Mesendoderm (in vitro differentiated cells): ENCODE data around the gene PROZ.

Experiments
- DNase-seq: peaks from one replicate; pipeline ENCODE4 v3.0.0; 2013
- H2AK5ac ChIP-seq: 2 replicates; pipeline ENCODE4 v1.6.1; 2013; ENCODE audit warnings: low read length, inconsistent platforms
- H2BK120ac ChIP-seq: 2 replicates; pipeline ENCODE4 v1.6.1; 2013; ENCODE audit warnings: low read depth, mild to moderate bottlenecking, low read length, moderate library complexity, mixed read lengths
- H2BK15ac ChIP-seq: replicated peaks from 2 replicates; pipeline ENCODE4 v1.6.1; 2013; ENCODE audit warnings: low read depth, mild to moderate bottlenecking, moderate library complexity
- H2BK5ac ChIP-seq: 2 replicates; pipeline ENCODE4 v1.6.1; 2013; ENCODE audit warnings: low read length, inconsistent platforms
- H3K18ac ChIP-seq: 2 replicates; pipeline ENCODE4 v1.6.1; 2013; ENCODE audit warnings: mild to moderate bottlenecking, low read length, mixed read lengths
- H3K23ac ChIP-seq: one replicate; pipeline ENCODE4 v1.6.1; 2013; ENCODE audit warnings: low read length
- H3K27ac ChIP-seq: 2 replicates; pipeline ENCODE4 v1.5.1; 2013; ENCODE audit warnings: low read depth, mild to moderate bottlenecking, inconsistent platforms, low read length, moderate library complexity
- H3K27me3 ChIP-seq: 2 replicates; pipeline ENCODE4 v1.6.1; 2013; ENCODE audit warnings: low read length, control low read depth, mild to moderate bottlenecking, inconsistent platforms; ENCODE audit not compliant: insufficient read depth, poor library complexity
- H3K36me3 ChIP-seq: 2 replicates; pipeline ENCODE4 v1.6.1; 2013; ENCODE audit warnings: low read length, inconsistent platforms; ENCODE audit not compliant: control insufficient read depth, insufficient read depth
- H3K4ac ChIP-seq: one replicate; pipeline ENCODE4 v1.6.1; 2013; ENCODE audit warnings: low read depth, mild to moderate bottlenecking, low read length, moderate library complexity
- H3K4me1 ChIP-seq: 2 replicates; pipeline ENCODE4 v1.6.1; 2013; ENCODE audit warnings: low read depth, low read length, inconsistent platforms; ENCODE audit not compliant: control insufficient read depth
- H3K4me2 ChIP-seq: 2 replicates; pipeline ENCODE4 v1.6.1; 2013; ENCODE audit warnings: low read length
- H3K4me3 ChIP-seq: 2 replicates; pipeline ENCODE4 v1.5.1; 2013; ENCODE audit warnings: mild to moderate bottlenecking, low read length
- H3K56ac ChIP-seq: one replicate; pipeline ENCODE4 v1.6.1; 2013; ENCODE audit warnings: low read length
- H3K79me1 ChIP-seq: 2 replicates; pipeline ENCODE4 v1.6.1; 2013; ENCODE audit warnings: low read length, inconsistent platforms
- H3K79me2 ChIP-seq: 2 replicates; pipeline ENCODE4 v1.6.1; 2013; ENCODE audit warnings: mild to moderate bottlenecking, low read length; ENCODE audit not compliant: control insufficient read depth, insufficient read depth
- H3K9ac ChIP-seq: 2 replicates; pipeline ENCODE4 v1.6.1; 2013; ENCODE audit warnings: low read length, inconsistent platforms
- H4K5ac ChIP-seq: one replicate; pipeline ENCODE4 v1.6.1; 2013; ENCODE audit warnings: low read length
- H4K8ac ChIP-seq: one replicate; pipeline ENCODE4 v1.6.1; 2013; ENCODE audit warnings: low read depth, mild to moderate bottlenecking, control low read depth, low read length, moderate library complexity
- WGBS: extraction: QIAGEN DNeasy Blood & Tissue Kit; methylation state at CpG from one replicate; pipeline ENCODE4 v1.1.7; 2013; ENCODE audit warnings: low lambda C conversion rate, missing lambda C conversion rate; ENCODE audit not compliant: insufficient coverage; ENCODE audit errors: extremely low coverage; 5-methylcytosine and 5-hydroxymethylcytosine counted together

PROZ gene

DNA sequence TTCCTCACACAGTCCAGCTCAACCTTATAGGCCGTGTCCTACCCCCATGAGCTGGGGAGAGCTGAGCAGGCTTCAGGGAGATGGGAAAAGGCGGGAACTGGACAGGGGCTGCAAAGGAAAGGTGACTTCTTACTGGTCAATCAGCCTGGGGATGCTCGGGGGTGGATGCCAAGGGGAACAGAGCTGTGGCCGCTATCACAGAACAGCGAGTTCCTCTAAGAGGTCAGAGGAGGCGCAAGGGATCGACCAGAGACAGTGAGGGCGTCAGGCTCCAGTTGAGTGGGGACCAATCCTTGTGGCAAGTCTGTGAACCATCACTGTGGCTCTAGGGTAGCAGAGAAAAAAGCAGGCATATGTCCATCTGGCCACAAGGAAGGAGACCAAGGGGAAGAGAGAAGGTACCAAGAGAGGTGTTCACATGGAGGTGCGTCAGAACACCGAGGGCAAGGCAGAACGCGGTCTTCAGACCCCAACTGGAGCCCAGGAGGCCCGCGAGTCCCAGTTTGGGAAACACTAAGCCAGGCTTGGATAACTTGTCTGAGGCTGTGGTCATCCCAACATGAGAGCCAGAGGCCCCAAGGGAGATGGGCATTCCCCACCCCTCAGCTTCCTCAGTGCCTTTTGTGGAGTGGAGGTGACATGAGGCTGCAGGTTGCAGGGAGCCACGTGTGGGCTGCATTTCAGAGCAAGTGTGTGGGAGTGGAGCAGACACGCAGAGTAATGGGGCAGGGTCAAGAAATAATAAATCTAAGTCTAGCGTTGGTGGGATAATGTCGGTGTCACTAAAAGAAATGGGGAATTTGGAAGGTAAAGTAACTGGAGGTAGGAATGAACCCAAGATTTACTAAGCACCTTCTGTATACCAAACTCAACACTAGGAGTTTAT, 31.9 kb upstream of the PROZ start:
- no peak for DNase-seq

DNA sequence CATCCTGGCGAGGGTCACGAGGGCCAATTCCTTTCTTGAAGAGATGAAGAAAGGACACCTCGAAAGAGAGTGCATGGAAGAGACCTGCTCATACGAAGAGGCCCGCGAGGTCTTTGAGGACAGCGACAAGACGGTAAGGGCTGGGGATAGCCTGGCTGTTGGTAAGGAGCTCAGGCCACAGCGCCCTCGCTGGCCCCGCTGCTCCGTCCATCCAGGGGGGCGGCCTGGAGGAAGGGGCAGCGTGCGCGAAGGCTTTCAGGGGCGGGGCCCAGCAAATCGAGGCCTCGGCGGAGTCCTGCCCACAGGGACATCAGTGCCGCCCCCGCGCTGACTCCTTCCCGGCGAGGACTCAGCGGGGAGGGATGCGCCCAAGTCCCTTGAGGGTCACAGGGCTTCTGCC, 29.0 kb upstream of the PROZ start:
- no peak for DNase-seq
- H3K36me3 ChIP-seq = no peaks in the 10 kb centered on the region
- H3K4me2 ChIP-seq = no peak overlapping the region
- no peak overlapping the region for H2BK5ac ChIP-seq
- H3K4me3 ChIP-seq = no peak overlapping the region
- no peak overlapping the region for H4K5ac ChIP-seq
- H3K79me1 ChIP-seq = no peaks in the 10 kb centered on the region
- WGBS = no CpG with 5 or more reads among the region's 27 CpGs
- H3K18ac ChIP-seq = no peak overlapping the region
- H3K56ac ChIP-seq = peak overlapping the region; percentile 47
- H3K27ac ChIP-seq = no peak overlapping the region
- H2BK15ac ChIP-seq = no peak overlapping the region
- peaks cover 5% of the 10 kb centered on the region for H3K4me1 ChIP-seq
- H3K79me2 ChIP-seq = no peaks in the 10 kb centered on the region
- no peak overlapping the region for H2BK120ac ChIP-seq
- H2AK5ac ChIP-seq = no peak overlapping the region
- H3K4ac ChIP-seq = no peak overlapping the region
- H3K27me3 ChIP-seq = no peaks in the 10 kb centered on the region
- H4K8ac ChIP-seq = no peak overlapping the region
- no peak overlapping the region for H3K9ac ChIP-seq
- H3K23ac ChIP-seq = no peak overlapping the region

More for the DNA sequence above, 31.9 kb upstream of the PROZ start:
- no CpG with 5 or more reads among the region's 18 CpGs for WGBS
- H2BK5ac ChIP-seq = no peak overlapping the region
- no peak overlapping the region for H3K56ac ChIP-seq
- no peak overlapping the region for H4K5ac ChIP-seq
- no peak overlapping the region for H3K4me3 ChIP-seq
- no peak overlapping the region for H3K4ac ChIP-seq
- no peak overlapping the region for H2BK120ac ChIP-seq
- no peaks in the 10 kb centered on the region for H3K79me2 ChIP-seq
- no peaks in the 10 kb centered on the region for H3K27me3 ChIP-seq
- H4K8ac ChIP-seq = no peak overlapping the region
- no peak overlapping the region for H3K9ac ChIP-seq
- H3K79me1 ChIP-seq = no peaks in the 10 kb centered on the region
- no peak overlapping the region for H3K18ac ChIP-seq
- peaks cover 7% of the 10 kb centered on the region for H3K4me1 ChIP-seq
- no peaks in the 10 kb centered on the region for H3K36me3 ChIP-seq
- no peak overlapping the region for H2BK15ac ChIP-seq
- H3K4me2 ChIP-seq = no peak overlapping the region
- no peak overlapping the region for H3K27ac ChIP-seq
- no peak overlapping the region for H2AK5ac ChIP-seq
- H3K23ac ChIP-seq = no peak overlapping the region

DNA sequence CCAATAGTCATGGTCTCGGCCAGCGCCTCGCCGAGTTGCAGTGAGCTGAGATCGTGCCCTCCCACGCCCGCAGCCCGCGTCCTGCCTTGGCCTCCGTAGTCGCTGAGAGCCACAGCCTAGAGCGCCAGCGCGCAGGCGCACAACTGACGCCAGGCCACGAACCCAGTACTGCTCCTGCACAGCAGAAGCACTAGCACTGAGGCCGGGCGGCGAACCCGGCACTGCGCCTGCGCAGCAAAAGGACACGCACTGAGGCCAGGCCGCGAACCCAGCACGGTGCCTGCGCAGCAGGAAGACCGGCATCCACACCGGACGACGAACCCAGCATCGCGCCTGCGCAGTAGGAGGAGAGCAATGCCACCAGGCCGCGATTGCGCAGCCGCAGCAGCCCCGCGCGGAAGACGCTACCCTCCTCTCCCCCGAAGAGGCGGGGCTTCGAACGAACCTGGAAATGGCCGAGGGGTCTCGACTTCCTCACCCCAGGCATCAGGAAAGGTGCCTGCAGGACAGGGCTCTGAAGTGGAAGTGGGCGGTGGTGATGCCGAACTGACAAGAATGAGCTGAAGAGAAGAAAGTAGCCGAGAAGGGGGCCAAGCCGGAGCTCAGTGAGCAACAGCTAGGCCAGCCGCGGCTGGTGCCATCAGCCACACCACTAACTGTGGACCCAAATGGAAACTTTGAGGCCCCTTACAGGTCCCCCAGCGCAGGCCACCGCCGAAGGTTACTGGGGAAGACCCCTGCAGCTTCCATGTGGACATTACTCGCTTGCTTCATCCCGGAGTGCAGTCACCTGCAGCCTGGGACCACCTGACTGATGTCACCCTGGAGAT, 28.3 kb upstream of the PROZ start:
- DNase-seq = no peak
- Histone ChIP-seq H4K5ac (no peak overlapping the region), H3K4me1 (peaks cover 5% of the 10 kb centered on the region), H3K79me2 (no peaks in the 10 kb centered on the region), H3K27me3 (no peaks in the 10 kb centered on the region), H3K23ac (no peak overlapping the region), H4K8ac (no peak overlapping the region), H3K4ac (no peak overlapping the region), H3K56ac (no peak overlapping the region), H3K27ac (no peak overlapping the region), H3K4me2 (no peak overlapping the region), H2BK15ac (no peak overlapping the region), H2BK5ac (no peak overlapping the region), H3K4me3 (no peak overlapping the region), H2AK5ac (no peak overlapping the region), H2BK120ac (no peak overlapping the region), H3K9ac (no peak overlapping the region), H3K79me1 (no peaks in the 10 kb centered on the region), H3K18ac (no peak overlapping the region), H3K36me3 (no peaks in the 10 kb centered on the region)
- no CpG with 5 or more reads among the region's 60 CpGs for WGBS

DNA sequence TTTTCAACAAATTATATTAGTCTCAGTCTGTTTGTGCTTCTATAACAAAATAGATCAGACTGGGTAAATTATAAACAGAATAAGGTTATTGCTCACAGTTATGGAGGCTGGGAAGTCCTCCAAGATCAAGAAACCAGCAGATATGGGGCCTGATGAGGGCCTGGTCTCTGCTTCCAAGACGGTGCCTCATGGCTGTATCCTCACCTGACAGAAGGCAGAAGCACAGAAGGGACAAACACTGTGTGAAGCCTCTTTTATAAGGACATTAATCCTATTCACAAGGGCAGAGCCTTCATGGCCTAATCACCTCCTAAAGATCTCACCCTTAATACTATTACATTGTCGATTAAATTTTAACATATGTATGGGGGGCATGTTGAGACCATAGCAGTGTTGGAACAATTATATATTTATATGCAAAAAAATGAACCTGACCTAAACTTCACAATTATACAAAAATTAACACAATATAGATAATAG, 23.1 kb upstream of the PROZ start:
- Histone ChIP-seq H3K23ac (no peak overlapping the region), H4K8ac (no peak overlapping the region), H3K9ac (no peak overlapping the region), H4K5ac (no peak overlapping the region), H3K27me3 (no peaks in the 10 kb centered on the region), H3K27ac (no peak overlapping the region), H3K79me1 (no peaks in the 10 kb centered on the region), H2BK5ac (no peak overlapping the region), H3K4me3 (no peak overlapping the region), H3K4ac (no peak overlapping the region), H2BK15ac (no peak overlapping the region), H3K18ac (no peak overlapping the region), H3K56ac (no peak overlapping the region), H3K36me3 (no peaks in the 10 kb centered on the region), H3K4me2 (no peak overlapping the region), H2AK5ac (no peak overlapping the region), H3K4me1 (no peaks in the 10 kb centered on the region), H3K79me2 (no peaks in the 10 kb centered on the region), H2BK120ac (no peak overlapping the region)
- no peak for DNase-seq
- WGBS = no CpG with 5 or more reads among the region's 2 CpGs

DNA sequence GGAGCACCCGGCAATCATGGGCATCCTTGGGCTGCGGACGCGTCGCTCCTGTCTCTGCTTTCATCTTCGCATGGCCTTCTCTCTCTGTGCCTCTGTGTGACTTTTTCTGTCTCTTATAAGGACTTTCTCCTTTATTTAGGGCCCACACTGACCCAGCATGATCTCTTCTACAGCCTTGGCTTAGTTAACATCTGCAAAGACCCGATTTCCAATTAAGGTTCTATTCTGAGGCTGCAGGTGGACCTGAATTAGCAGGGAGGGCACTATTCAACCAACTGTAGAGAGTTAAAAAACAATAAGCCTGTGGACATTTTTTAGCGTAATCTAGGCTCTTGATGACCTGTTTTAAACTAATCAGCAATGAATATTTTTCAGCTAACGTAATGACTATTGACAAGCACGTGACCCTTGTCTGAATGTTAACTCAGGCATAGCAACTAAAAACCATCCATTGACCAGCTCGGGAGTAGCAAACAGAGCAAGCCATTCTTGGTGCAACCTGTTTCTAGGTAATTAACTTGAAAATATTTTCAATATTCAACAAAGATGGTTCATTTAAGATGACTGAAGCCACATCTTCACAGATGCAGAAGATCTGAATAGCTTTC, 20.7 kb upstream of the PROZ start:
- no peak overlapping the region for H3K18ac ChIP-seq
- no peaks in the 10 kb centered on the region for H3K4me1 ChIP-seq
- no peak overlapping the region for H2BK120ac ChIP-seq
- H3K56ac ChIP-seq = no peak overlapping the region
- H4K5ac ChIP-seq = no peak overlapping the region
- H3K4me2 ChIP-seq = no peak overlapping the region
- no peak overlapping the region for H3K4ac ChIP-seq
- H3K23ac ChIP-seq = no peak overlapping the region
- no peaks in the 10 kb centered on the region for H3K27me3 ChIP-seq
- H2BK5ac ChIP-seq = no peak overlapping the region
- H2BK15ac ChIP-seq = no peak overlapping the region
- H3K79me2 ChIP-seq = no peaks in the 10 kb centered on the region
- no CpG with 5 or more reads among the region's 11 CpGs for WGBS
- H3K27ac ChIP-seq = no peak overlapping the region
- H3K36me3 ChIP-seq = no peaks in the 10 kb centered on the region
- H3K9ac ChIP-seq = no peak overlapping the region
- no peak overlapping the region for H3K4me3 ChIP-seq
- H2AK5ac ChIP-seq = no peak overlapping the region
- H3K79me1 ChIP-seq = no peaks in the 10 kb centered on the region
- DNase-seq = no peak
- H4K8ac ChIP-seq = no peak overlapping the region
